C4-2B (cell line): ENCODE results near the gene CCSER2.

Experiments
- H3K27ac ChIP-seq: fragments of 450-650 bp; 2 replicates; pipeline ENCODE4 v1.5.1; 2017
- ZFX ChIP-seq: fragments of 450-650 bp; IDR thresholded peaks from 2 replicates; pipeline ENCODE4 v1.6.1; 2017
- TF ChIP-seq, protein P1 (sequence below): fragments of 450-650 bp; conservative IDR thresholded peaks from 2 replicates; pipeline ENCODE4 v1.5.1; 2017; ENCODE audit warnings: mild to moderate bottlenecking

Gene CCSER2

DNA sequence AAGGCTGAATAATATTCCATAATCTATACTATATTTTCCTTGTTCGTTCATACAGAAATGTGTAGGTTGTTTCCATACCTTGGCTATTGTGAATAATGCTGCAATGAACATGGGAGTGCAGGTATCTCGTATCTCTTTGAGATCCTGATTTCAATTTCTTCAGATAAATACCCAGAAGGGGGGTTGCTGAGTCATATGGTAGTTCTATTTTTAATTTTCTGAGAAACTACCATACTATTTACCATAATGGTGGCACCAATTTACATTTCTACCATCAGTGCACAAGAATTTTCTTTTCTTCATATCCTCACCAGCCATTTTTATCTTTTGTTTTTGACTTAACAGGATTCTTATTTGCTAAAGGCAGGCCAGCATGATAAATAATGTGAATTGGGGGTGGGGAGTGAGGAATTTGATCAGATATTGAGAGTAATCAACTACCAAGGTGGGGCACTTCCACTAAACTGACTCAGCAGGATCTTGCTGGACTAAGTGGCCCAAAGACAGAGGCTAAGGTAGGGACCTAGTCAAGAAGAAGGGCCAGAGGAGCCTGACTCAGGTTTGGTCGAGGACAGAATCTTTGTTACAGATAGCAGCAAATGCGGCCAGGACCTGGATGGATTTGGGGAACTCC lies 21.5 kb upstream of the CCSER2 start:
- H3K27ac ChIP-seq, result no peak overlapping the region
- TF ChIP-seq, protein P1, sequence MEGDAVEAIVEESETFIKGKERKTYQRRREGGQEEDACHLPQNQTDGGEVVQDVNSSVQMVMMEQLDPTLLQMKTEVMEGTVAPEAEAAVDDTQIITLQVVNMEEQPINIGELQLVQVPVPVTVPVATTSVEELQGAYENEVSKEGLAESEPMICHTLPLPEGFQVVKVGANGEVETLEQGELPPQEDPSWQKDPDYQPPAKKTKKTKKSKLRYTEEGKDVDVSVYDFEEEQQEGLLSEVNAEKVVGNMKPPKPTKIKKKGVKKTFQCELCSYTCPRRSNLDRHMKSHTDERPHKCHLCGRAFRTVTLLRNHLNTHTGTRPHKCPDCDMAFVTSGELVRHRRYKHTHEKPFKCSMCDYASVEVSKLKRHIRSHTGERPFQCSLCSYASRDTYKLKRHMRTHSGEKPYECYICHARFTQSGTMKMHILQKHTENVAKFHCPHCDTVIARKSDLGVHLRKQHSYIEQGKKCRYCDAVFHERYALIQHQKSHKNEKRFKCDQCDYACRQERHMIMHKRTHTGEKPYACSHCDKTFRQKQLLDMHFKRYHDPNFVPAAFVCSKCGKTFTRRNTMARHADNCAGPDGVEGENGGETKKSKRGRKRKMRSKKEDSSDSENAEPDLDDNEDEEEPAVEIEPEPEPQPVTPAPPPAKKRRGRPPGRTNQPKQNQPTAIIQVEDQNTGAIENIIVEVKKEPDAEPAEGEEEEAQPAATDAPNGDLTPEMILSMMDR, result no peak
- TF ChIP-seq ZFX, result no peak

DNA sequence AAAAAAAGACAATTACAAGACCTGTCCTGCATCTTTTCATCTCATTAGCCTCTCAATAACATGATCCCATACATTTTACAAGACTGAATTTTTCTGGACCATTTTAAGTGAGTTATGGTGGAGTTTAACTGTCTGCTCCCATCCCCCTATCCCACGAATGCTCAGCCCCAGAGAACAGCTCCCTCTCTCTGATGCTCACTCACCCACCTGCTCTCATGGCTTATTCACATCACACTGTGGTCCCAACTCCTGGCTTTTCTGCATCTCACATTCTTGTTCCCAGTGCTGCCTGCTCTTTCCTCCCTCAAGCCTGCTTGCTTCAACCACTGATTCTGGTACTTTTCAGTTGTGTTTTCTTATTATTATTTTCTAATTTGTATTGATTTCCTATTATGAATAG lies 20.4 kb upstream of the CCSER2 start:
- H3K27ac ChIP-seq, result no peak overlapping the region
- no peak for TF ChIP-seq ZFX
- TF ChIP-seq, protein P1, result no peak

DNA sequence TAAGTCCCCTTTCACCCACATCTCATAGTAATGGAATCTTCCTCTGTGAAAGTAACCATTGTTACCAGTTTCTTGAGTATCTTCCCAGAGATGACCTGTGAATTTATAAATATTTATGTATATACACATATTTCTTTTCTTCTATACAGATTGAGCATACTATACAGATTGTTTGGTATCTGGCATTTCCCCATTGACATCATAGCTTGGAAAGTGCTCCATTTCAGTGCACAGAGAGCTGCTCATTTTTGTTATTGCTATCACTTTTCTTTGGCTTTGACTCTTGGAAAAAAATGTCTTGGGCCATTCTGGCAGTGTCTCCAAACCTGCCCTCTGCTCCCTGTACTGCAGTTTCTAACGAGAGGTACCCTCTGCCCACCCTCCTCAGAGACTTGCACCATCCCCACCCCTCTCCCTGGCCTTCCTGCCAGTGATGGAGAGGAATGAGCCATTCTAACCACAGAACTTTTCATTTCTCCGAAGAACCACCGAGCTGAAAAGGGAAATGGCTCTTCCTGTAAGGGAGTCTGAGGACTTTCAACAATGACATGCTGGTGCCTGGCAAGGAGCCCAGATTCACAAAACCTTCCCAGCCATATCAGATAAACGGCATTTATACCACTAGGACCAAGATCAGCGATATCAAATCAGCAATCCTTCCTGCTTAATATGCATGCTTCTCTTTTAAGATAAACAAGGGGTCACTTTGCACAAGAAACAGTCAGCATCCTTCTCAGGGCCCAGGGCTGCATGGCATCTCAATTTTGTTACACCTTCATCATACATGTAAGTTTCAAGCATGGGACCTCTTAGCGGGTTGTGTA lies 19.7 kb upstream of the CCSER2 start:
- H3K27ac ChIP-seq, result no peak overlapping the region
- TF ChIP-seq, protein P1, result no peak
- no peak for TF ChIP-seq ZFX

DNA sequence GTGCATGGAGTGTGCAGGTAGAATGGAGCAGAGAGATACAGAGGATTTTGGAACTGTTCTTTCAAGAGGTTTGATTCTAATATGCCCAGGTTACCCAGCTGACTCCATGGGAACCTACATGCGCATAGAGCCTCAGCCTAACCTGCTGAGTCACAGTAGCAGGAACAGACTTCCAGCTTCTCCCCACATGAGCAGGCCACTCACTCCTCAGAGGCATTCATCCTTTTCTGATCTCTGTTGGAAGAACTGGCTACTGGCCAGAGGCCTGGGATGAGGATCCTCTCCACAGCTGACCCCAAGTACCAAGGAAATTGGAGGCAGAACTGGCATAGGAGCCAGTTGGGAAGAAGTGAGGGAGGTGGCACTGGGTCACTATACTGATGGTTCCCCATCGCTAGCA lies 17.9 kb upstream of the CCSER2 start:
- no peak overlapping the region for H3K27ac ChIP-seq
- no peak for TF ChIP-seq ZFX
- TF ChIP-seq, protein P1, result no peak

GRCh38 chr10:84311576-84311975 lies 16.8 kb upstream of the CCSER2 start:
- H3K27ac ChIP-seq, result no peak overlapping the region
- TF ChIP-seq ZFX, result no peak

DNA sequence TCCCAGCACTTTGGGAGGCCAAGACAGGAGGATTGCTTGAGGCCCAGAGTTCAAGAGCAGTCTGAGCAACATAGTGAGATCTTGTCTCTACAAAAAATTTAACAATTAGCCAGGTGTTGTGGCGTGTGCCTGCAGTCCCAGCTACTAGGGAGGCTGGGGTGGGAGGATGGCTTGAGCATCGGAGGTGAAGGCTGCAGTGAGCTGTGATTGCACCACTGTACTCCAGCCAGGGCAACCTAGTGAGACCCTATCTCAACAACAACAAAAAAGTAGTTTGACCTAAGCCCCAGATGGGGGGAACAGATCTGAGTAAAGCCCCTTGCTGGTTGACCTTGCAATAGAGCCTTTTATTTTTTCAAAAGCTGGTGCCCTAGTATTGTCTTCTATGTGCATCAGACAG lies 15.6 kb upstream of the CCSER2 start:
- no peak overlapping the region for H3K27ac ChIP-seq

GRCh38 chr10:84314275-84314674 lies 14.1 kb upstream of the CCSER2 start:
- H3K27ac ChIP-seq, result no peak overlapping the region
- TF ChIP-seq, protein P1, result no peak
- TF ChIP-seq ZFX, result no peak

More for the DNA sequence above, 15.6 kb upstream of the CCSER2 start:
- TF ChIP-seq, protein P1, result no peak
- no peak for TF ChIP-seq ZFX
